AG20443 (cell line): ENCODE data around the gene KCNMA1.

Experiments used
- DNase-seq: peaks from one replicate; pipeline ENCODE4 v3.0.0; 2012; ENCODE audit warnings: low spot score, mixed read lengths

KCNMA1 gene

DNA sequence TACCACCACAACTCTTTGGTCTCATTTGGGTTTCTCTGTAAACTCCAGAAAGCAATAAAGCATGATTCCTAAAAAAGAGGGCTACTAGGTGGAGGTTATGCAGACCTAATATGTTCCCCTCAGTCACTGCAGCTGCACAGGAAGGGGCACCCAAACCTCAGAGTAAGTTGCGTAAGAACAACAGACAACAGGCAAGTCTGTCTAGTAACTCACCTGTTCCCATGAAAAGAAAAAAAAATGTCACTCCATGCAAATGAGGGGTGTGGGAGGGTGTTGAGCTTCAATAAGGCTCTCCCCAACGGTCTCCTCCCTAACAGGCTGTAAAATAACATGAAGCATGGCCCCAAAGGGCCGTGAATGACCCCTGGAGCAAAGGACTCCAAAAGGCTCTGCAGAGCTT, 461.4 kb downstream of the KCNMA1 start:
- no peak for DNase-seq

DNA sequence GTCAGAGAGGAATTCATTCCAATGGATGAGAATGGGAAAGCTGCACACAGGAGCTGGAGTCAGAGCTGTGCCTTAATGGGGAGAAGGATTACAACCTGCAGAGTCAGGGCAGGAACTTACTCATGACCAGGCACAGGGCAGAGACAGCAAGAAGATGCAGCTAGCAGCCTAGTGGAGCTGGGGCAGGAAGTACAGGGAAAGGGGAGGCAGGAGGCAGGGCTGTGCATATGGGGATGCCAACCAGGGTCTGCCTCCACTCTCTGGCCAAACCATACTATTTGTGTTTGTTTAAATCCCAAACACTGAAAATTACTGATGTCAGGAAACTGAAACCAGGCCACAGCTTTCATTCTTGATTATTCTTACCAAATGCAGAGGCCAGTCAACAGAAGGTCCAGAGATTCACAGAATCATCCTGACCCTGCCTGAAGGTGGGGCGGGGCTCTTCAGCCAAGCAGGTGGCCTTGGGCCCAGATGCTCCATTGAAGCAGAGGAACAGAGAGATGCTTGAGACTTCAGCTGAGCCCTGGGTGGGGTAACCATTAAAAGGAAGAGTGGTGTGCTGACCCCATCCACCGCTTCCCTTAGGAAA, 461.9 kb downstream of the KCNMA1 start:
- no peak for DNase-seq

DNA sequence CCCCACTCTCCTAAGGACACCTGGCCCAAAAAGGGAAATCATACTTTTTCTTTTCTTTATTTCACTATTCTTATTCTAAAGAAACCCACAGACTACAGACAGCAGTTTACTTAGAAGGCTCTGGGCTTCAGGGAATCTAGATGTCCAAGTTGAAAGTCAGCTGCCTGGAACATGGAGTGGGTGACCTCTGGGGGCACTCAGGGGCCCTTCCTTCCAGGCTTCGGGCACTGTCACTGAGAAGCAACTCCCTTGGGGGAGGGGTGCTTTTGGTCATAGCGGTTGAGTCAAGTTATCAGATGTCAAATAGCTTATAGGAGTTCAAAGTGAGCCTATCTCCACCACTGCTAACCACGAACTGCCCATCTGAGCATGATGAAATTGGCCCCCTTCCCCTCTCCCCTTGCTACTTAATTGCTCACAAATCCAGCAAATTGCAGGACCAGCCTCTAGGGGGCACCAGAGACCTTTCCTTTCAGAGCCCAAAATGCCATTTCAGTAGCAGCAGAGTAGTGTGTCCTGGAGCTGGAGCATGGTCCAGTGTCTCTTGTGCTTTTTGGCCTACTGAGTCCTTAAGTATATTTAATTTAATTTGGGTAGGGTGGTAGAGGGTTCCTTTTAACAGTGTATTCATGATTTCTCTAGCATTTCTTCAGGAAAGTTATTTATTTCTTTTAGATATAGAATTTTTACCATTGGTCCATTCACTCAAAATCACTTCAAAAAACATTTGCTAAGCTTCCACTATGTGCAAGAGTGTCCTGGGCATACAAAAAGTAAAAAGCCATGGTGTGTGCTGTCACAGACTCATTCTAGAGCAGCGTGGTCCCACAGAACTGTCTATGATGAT, 463.8 kb downstream of the KCNMA1 start:
- peak; percentile 83 for DNase-seq

DNA sequence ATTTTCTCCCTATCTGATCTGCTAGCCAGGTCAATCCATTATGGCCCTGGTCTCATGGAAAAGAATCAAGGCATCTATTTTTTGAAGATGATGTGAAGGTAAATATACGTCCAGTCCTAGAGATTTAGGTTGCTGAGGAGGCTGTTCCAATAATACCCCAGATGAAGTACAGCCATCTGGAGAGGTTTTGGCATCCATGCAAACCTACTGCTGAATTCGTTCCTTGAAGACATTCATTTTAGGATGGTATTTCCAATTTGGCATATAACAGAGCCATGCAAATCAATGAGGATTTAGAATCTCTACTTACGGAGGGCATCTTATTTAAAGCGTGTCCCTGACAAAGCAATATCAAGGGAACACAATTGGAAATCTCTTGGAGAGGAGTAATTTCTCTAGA, 465.5 kb downstream of the KCNMA1 start:
- DNase-seq: no peak

DNA sequence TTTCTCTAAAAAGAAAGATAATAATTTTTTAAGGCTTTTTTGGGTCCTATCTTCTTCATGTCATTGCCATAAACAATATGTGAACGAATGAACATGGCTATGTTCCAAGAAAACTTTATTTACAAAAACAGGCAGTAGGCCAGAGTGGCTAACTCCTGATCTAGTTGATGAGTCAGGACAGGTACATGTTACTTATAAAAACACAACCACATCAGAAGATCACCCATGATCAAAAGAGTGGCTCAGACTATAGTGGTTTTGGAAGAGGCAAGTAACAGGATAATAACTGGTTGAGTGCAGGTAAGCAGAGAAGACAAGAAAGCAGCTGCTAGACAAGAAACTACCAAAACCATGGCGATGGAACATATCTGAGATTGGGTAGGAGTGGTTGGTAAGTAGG, 468.7 kb downstream of the KCNMA1 start:
- no peak for DNase-seq

DNA sequence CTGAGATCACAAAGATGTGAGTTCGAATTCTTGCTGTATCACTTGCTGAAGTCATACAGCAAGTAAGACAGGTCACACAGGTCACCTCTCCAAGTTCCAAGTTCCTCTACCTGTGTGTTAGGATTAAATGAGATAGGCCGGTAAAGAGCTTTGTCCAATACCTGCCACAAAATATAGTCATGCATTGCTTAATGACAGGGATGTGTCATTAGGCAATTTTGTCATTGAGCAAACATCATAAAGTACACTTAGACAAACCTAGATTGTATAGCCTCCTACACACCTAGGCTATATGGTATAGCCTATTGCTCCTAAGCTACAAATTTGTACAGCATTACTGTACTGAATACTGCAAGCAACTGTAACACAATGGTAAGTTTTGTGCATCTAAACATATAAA, 469.4 kb downstream of the KCNMA1 start:
- DNase-seq: no peak

DNA sequence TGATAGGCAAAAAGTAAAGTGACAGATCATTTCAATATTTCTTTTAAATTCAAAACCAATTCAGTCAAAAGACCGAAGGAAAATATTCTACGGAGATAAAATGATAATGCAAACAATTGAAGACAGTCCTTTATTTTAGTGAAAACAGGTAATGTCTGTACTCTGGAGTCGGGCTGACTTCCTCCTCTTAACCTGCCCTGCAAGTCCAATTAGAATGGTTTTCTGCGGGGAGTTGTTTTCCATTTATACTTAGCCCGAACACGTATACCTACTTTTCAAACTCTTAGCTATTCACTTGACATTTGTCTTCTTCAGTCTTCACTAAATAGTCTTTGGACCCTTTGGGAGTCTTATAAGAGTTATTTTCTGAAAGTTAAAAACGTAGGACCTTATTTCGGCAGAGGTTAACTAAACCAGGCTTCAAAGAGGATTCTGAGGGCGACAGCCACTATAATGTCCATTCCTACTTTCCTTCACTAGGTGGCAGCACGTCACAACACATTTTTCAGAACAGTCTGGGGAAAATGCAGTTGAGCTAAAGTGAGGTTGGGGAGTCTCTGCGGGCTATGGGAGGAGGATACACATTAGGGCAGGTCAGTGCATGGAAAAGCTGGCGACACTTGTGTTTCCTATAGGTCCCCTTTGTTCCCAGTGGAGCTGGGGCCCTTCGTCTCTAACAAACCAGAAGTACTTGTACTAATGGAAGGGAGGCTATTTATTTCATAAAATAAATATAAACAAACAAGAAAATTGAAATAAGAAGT, 472.0 kb downstream of the KCNMA1 start:
- peak; percentile 58 for DNase-seq

DNA sequence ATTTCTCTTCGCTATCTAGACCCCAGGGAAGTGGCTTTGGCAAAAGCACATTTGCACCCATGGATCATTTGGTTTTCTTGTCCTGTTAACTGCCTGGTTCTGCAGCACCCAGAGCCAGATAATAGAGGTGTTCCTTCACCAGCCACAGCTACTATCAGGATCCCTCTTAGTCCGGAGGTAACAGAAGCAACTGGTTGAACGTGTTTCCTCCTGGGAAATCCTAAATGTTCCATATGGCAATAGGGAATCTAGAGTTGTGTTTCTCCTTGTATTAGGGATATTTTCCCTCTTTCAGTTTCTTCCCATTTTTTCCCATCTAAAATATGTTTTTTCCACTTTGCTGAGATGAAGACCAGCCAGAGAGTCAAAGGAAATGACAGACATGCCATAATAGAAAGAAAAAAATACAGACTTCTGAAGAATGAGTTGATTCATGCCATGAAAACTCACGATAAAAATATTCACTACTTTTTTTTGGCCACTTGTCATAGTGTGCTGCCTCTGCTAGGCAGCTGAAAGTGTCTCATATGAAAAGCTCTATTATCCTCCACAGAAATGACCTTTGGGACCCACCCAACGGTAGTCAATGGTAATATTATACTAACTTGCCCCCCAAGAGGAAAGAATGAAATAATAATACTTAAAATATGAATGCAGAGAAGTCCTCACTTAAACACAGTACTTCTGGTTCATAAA, 472.8 kb downstream of the KCNMA1 start:
- no peak for DNase-seq

DNA sequence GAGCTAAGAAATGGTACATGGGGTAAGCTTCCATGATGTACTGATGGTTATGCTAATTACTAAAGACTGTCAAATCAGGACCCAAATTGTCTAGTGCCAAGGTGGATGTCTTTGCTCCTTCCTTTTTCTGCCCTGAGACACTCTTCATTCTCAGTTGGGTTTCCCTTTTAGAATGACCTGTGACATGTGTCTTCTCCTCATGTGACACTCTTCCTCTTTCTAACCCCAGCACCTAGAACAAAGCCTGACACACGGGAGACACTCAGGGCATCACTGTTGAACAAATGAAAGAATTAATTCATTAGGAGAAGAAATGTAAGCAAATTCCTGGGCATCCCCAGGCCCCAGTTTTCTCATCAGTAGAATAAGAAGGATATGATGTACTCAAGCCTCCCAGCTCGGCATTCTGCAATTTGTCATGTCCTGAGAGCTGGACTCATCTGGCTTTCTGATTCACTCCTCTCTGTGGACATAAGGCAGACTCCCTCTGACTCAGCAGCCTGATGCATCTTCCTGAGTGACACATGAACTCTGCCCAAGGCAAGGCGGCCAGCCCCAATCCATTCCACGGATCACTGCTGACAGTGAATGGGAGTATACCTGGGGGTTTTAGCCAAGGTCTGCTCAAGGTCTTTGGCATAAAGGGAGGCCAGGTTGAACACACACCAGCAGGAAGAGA, 473.8 kb downstream of the KCNMA1 start:
- peak; percentile 87 for DNase-seq

DNA sequence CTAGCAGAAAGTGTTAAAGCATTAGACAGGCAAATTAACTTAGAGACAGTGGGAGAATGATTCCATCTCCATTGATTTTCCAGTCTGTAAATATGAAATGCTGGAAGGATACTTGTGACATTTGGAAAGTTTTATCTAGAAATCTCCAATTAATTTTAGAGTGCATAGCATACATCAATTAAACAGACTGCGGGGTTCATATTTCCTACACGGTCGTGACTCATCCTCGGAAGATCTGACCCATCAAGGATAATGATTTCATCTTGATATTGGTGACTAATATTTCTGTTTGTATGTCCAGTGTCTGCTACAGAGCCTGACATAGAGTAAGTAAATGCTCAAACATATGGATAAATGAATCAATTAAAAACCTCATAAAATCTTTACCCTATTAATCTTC, 474.9 kb downstream of the KCNMA1 start:
- DNase-seq: no peak

DNA sequence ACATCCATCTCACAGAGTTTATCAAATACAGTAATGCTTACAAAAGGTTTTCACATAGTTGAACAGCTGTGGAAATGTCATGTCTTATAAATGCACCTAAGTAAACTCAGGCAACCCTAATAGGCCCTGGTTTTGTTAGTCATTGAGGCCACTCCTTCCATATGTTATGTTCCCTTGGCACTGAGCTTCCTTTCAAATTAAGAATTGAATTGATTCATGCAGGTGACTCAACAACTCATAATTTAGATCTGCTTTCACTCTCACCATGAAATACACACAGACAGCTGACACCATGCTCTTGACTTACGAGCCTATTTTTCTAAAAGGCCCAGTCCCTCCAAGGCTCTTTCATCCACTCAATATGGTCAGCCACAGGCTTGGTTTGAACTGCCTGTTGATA, 476.9 kb downstream of the KCNMA1 start:
- peak; percentile 43 for DNase-seq

DNA sequence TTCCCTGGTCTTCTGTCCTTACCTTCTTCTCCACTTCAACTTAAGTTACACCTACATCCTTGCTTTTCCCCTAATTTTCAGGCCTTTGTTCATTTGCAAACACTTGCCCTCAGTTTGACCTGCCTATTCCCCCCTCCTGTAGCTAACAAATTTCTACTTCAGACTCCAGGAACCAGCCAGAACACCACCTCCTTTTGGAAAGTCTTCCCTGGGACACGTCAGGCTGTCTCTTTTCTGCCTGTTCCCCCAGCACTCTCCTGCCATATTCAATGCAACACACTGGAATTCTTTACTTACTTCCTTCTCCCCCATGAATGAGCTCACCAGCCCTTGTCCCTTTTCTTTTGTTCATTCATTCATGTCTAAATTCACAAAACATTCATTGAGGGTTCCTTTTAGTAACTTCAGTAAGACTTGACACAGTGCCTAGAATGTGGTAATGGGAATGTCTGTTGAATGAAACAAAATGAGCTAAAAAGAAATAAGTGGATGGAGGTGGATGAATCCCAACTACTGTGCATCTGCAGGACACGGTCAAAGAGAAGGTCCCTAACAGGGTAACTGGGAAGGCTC, 478.0 kb downstream of the KCNMA1 start:
- no peak for DNase-seq

DNA sequence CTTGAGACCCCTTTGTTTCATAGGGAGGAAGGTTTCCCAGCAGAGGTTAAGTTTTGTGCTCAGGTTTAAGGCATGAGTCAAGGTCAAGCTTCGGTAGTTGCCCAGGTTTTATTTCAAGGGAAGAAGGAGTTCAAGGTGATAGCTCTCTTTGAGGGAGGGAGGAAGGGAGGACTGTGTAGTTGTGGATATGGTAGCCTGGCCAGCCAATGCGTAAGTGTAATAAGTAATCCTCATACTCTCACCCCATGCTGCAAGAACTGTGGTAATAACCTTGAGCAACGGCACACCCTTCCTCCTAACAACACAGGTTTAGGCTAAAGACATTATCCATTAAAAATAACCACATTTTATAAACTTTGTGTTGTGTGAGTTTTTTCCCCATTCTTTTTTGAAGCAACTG, 478.9 kb downstream of the KCNMA1 start:
- no peak for DNase-seq

DNA sequence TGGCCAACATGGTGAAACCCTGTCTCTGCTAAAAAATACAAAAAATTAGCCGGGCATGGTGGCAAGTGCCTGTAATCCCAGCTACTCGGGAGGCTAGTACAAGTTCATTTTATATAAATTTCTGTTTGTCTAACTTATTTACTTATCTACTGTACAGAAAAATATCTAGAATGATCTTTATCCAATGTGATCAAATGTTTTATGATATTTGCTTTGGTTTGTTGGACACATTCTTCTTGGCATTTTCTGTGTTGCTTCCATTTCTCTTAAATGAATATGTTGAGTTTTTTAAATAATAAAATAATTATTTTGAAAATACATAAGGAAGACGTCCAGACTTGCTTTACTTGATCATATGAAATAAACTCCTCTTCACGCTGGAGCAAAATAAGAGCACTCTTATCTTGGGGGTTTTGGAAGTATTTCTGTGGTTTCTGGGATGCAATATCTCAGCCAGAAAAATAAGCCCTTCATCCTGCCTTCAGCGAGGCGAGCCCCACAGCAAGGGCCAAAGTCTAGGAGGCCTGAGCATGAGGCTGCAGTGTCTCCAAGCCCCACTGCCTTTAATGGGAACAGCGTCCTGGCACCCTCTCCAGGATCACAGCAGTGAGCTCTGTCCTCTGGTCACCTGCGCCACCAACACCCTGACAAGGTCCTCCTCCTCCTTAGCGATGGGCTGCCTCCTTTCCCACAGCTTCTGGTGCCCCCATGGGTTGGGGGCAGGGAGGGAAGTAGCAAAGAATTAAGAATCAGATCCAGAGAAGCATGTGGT, 480.2 kb downstream of the KCNMA1 start:
- DNase-seq: no peak

DNA sequence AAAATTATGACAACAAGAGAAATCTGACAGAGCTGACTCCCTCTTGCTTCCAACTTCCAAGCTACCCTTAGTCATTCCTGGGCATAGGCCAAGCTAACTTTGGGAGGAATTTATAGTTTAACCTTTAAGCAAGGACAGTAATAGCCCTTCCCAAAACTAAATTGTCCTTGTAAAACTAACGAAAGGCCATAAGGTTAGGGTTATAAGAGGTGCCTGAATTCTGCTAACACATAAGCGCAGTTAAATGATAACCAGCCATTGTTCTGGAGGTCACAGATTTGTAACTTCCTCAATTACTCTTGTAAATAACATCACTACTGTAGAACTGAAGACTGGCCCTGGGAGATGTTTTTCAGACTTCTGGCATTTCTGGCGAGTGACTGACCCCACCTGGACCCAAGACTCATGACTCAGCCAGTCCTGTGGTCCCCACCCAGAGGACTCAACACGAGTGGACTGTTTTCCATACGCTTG, 481.2 kb downstream of the KCNMA1 start:
- DNase-seq: peak; percentile 64

DNA sequence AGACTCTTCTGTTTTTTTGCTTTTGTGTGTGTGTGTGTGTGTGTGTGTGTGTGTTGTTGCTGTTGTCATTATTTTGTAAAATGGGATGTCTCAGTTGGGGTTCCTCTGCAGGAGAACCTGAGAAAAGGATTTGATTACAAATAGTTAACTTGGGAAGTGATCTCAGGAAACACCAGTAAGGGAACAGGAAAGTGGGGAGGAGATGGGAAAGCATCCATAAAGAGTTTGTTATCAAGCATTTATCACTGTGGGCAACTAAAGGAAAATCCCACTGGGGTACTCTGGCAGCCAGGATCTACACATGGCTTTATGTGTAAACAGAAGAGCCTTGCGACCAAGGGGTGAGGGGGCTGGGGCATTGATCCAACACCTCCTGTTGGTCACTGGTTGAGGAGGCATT, 485.4 kb downstream of the KCNMA1 start:
- DNase-seq: no peak

DNA sequence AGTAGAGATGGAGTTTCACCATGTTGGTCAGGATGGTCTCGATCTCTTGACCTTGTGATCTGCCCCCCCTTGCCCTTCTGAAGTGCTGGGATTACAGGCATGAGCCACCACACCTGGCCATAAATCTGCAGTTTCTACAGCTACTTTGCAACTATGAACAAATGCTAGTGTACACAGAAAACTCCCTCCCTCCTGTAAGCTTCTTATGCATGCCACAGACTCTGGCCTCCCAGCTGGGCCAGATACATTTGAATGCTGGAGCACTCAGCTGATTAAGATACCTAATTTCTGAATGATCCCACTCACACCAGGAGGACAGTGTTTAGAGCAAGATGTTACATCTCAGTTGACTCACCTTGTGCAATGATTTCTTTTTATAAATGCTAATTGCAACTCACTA, 486.2 kb downstream of the KCNMA1 start:
- DNase-seq: no peak

DNA sequence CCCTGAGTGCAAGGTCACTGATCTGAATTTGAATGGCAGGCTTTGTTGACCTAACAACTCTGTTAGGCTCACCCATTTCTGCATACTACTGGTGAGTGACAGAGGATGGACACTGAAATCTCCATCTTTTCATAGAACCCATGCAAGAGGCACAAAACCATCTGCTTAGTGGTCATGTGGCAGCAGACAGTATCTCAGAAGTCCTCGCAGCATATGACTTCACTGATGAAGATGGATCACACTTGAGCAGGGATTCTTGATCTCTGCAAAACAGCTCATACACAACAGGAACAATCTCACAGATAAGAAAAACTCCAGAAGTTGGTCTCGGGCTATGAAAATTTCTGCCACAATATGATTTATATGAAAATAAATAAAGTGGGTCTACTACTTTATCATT, 487.9 kb downstream of the KCNMA1 start:
- DNase-seq: no peak

DNA sequence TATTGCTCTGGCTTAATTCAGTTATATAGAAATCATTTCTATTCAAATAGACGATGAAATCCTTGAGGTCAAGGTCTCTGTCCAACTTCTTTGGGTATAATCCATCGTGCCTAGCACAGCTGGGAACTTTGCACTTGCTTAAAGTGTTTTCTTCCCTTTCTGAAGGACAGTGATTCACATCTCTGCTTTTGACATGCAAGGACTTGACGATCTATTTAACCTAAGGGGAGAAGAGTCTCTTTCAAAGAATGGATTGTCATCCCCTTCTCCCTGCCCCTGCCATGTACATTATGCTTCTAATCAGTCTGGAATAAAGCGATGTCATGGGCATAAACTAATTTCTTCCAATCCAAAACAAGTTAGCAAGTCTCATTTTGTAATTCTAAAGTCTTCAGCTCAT, 488.6 kb downstream of the KCNMA1 start:
- no peak for DNase-seq

DNA sequence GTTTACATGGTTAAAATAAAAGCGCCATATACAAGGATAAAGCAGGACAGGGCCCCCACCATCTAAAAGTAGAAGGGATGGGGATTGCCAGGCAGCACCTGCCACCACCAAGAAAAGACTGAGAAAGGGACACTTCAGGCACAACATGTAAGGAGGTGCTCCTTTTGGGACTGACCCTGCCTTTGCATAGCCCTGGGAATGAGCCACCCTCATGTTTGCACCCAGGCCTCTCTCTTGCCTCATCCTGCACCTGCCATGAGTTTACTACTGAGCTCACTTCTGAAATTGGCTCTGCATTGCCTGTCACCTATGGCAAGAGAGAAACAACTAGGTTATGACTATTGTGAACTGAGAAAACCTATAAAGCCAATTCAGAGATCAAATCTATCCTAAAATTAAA, 489.7 kb downstream of the KCNMA1 start:
- no peak for DNase-seq
